HepG2 (cell line): ENCODE results near the gene NT5C. TPM values are rescaled to one million over a fixed set of nuclear protein-coding genes. Genes with fewer than 3 reads are reported as not detected.

Experiments used
- ARNT ChIP-seq: fragments of 450-650 bp; IDR thresholded peaks from 2 replicates; pipeline ENCODE4 v1.6.1; 2017
- KLF15 ChIP-seq: sonication (generic); formaldehyde crosslinking; IDR thresholded peaks from 2 replicates; pipeline ENCODE4 v1.8.1; 2023; ENCODE audit warnings: borderline replicate concordance, mild to moderate bottlenecking, inconsistent platforms, missing genetic modification reagents, mixed read lengths
- REST ChIP-seq, 2 experiments: IDR thresholded peaks; 2 replicates each; pipeline ENCODE4 v1.6.1; 2011 to 2012; ENCODE audit warnings: low read length in 2 of 2, borderline replicate concordance in 1 of 2, low read depth in 1 of 2, mild to moderate bottlenecking in 1 of 2, moderate library complexity in 1 of 2
- U2AF1 ChIP-seq: fragments of 200-400 bp; formaldehyde crosslinking; optimal IDR thresholded peaks from 2 replicates; pipeline ENCODE3; 2017; ENCODE audit warnings: mild to moderate bottlenecking, low read depth, low read length
- ZFP37 ChIP-seq: sonication (generic); formaldehyde crosslinking; IDR thresholded peaks from 2 replicates; pipeline ENCODE4 v1.4.0; 2020; ENCODE audit warnings: missing genetic modification reagents, borderline replicate concordance
- ZNF274 ChIP-seq: sonication (generic); formaldehyde crosslinking; IDR thresholded peaks from 2 replicates; pipeline ENCODE4 v1.5.1; 2020; ENCODE audit warnings: mild to moderate bottlenecking, missing genetic modification reagents
- ZNF296 ChIP-seq: sonication (generic); formaldehyde crosslinking; conservative IDR thresholded peaks from 2 replicates; pipeline ENCODE4 v1.5.0; 2020; ENCODE audit warnings: mild to moderate bottlenecking, missing genetic modification reagents
- ZNF674 ChIP-seq: sonication (generic); formaldehyde crosslinking; IDR thresholded peaks from 2 replicates; pipeline ENCODE4 v1.5.0; 2020; ENCODE audit warnings: low read depth, mild to moderate bottlenecking, missing genetic modification reagents
- ZNF768 ChIP-seq: sonication (generic); formaldehyde crosslinking; IDR thresholded peaks from 2 replicates; pipeline ENCODE4 v1.4.0; 2020; ENCODE audit warnings: missing genetic modification reagents
- polyA plus RNA-seq, 8 experiments: library from polyadenylated mRNA; depleted of rRNA in 3 of 8; stranded (reverse) in 7 of 8; unstranded in 1 of 8; fragments of >200 nt; fragmentation: Illumina TruSeq in 4 of 8; extraction: Trizol in 4 of 8; gene quantifications; 2 replicates each; pipeline versions ENCODE4 v1.2.1 to v1.2.3, GENCODE V29; 2011 to 2016; ENCODE audit warnings: low read depth in 4 of 8, missing spikeins in 1 of 8, mixed read lengths in 1 of 8; ENCODE audit not compliant: insufficient read depth in 1 of 8
- total RNA-seq, 5 experiments: library from RNA; depleted of rRNA; stranded (reverse); fragments of >200 nt; fragmentation: Illumina TruSeq; extraction: Trizol; gene quantifications; 2 replicates each; pipeline ENCODE4 v1.2.3, GENCODE V29; 2016; ENCODE audit warnings: low read depth in 1 of 5
- TF ChIP-seq, protein P1 (sequence below): IDR thresholded peaks from 2 replicates; pipeline ENCODE4 v1.6.1; 2016; ENCODE audit warnings: missing biosample characterization, missing genetic modification reagents, low read depth
- TF ChIP-seq, protein P2 (sequence below): sonication (generic); formaldehyde crosslinking; IDR thresholded peaks from 2 replicates; pipeline ENCODE4 v1.4.0; 2020; ENCODE audit warnings: mild to moderate bottlenecking, missing genetic modification reagents

The NT5C gene
- total and polyA plus RNA-seq, 2 of the 13 experiments (the other 11 are each of a cell fraction or from before 2014, with no cell fraction given), result 42.8 to 48.6 TPM

- TF ChIP-seq U2AF1 (peak; percentile 75), ZNF674 (CRISPR knock-in tag) (no peak), REST (IDR thresholded peaks at IDR 0.05; ENCODE audit: borderline replicate concordance in 1 of 2, low read depth in 1 of 2, low read length in 2 of 2) (no peak), ZNF768 (peak; percentile 46; the same call in 1 of the 2 replicates), ZNF274 (CRISPR knock-in tag) (no peak; the same call in 1 of the 2 replicates), ZNF296 (CRISPR knock-in tag) (no peak), ARNT (no peak), ZFP37 (no peak), KLF15 (CRISPR knock-in tag) (no peak)
- TF ChIP-seq, protein P1, sequence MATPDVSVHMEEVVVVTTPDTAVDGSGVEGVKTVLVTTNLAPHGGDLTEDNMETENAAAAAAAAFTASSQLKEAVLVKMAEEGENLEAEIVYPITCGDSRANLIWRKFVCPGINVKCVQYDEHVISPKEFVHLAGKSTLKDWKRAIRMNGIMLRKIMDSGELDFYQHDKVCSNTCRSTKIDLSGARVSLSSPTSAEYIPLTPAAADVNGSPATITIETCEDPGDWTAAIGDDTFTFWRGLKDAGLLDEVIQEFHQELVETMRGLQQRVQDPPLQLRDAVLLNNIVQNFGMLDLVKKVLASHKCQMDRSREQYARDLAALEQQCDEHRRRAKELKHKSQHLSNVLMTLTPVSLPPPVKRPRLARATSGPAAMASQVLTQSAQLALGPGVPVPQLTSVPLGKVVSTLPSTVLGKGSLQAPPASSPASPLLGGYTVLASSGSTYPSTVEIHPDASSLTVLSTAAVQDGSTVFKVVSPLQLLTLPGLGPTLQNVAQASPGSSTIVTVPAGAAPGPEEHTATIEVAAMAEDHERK, result no peak
- TF ChIP-seq, protein P2, sequence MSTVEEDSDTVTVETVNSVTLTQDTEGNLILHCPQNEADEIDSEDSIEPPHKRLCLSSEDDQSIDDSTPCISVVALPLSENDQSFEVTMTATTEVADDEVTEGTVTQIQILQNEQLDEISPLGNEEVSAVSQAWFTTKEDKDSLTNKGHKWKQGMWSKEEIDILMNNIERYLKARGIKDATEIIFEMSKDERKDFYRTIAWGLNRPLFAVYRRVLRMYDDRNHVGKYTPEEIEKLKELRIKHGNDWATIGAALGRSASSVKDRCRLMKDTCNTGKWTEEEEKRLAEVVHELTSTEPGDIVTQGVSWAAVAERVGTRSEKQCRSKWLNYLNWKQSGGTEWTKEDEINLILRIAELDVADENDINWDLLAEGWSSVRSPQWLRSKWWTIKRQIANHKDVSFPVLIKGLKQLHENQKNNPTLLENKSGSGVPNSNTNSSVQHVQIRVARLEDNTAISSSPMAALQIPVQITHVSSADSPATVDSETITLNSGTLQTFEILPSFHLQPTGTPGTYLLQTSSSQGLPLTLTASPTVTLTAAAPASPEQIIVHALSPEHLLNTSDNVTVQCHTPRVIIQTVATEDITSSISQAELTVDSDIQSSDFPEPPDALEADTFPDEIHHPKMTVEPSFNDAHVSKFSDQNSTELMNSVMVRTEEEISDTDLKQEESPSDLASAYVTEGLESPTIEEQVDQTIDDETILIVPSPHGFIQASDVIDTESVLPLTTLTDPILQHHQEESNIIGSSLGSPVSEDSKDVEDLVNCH (CRISPR knock-in tag), result no peak
Measured at GRCh38 chr17:75090871-75091854, 40.4 kb downstream of the NT5C start (continued).
